Keratinocyte (primary cell): ENCODE results near the gene MAGI2.

ENCODE experiments used
- EZH2 ChIP-seq: IDR thresholded peaks from one replicate; pipeline ENCODE4 v1.6.1; 2012; ENCODE audit warnings: inconsistent platforms, mild to moderate bottlenecking, low read length, moderate library complexity
- TF ChIP-seq, protein P1 (sequence below), 3 experiments: IDR thresholded peaks in 1 of 3; conservative IDR thresholded peaks in 1 of 3; optimal IDR thresholded peaks in 1 of 3; 2 replicates in 2 of 3; 3 replicates in 1 of 3; pipeline versions ENCODE3 to v1.5.1; 2011; ENCODE audit warnings: low read length in 3 of 3, mild to moderate bottlenecking in 3 of 3, moderate library complexity in 2 of 3, control low read depth in 1 of 3, inconsistent platforms in 1 of 3; ENCODE audit not compliant: insufficient read depth in 2 of 3; ENCODE audit errors: extremely low read depth in 1 of 3

DNA sequence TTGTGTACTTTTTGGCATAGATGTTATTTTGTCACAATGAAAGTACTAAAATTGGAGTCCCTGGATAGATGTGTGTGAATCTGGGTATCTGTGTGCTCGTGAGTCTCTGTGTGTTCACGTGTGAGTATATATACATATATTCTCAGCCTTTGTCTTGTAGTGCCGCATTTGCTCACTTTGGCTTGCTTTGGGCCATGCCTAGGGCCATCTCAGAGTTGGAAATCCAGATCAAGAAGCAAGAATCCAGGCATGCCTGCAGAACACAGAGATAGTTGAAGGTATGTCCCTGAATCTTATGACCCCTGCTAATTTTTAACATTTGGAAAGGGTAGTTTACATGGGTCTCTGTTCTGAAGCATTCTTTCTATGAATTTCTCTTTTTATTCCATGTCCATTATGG is 1446.2 kb downstream of the MAGI2 start:
- no peak for TF ChIP-seq EZH2
- TF ChIP-seq, protein P1, sequence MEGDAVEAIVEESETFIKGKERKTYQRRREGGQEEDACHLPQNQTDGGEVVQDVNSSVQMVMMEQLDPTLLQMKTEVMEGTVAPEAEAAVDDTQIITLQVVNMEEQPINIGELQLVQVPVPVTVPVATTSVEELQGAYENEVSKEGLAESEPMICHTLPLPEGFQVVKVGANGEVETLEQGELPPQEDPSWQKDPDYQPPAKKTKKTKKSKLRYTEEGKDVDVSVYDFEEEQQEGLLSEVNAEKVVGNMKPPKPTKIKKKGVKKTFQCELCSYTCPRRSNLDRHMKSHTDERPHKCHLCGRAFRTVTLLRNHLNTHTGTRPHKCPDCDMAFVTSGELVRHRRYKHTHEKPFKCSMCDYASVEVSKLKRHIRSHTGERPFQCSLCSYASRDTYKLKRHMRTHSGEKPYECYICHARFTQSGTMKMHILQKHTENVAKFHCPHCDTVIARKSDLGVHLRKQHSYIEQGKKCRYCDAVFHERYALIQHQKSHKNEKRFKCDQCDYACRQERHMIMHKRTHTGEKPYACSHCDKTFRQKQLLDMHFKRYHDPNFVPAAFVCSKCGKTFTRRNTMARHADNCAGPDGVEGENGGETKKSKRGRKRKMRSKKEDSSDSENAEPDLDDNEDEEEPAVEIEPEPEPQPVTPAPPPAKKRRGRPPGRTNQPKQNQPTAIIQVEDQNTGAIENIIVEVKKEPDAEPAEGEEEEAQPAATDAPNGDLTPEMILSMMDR (optimal IDR thresholded peaks at IDR 0.05 in 1 of 3, IDR thresholded peaks at IDR 0.05 in 1 of 3, conservative IDR thresholded peaks at IDR 0.05 in 1 of 3; ENCODE audit: extremely low read depth in 1 of 3, insufficient read depth in 2 of 3, low read length in 3 of 3) = no peak
